Suprapubic skin (tissue), 4 donors: ENCODE results near the gene OTULINL. TPM values are rescaled to one million over a fixed set of nuclear protein-coding genes. Genes with fewer than 3 reads are reported as not detected.

Experiments used
- DNase-seq, 2 donors: peaks; one replicate each; pipeline ENCODE4 v3.0.0-alpha.2; 2019; ENCODE audit warnings: low spot score in 2 of 2
- H3K27ac ChIP-seq: fragments of 200-600 bp; sonication (generic); one replicate; pipeline ENCODE4 v1.5.1; 2019
- H3K27me3 ChIP-seq: fragments of 200-600 bp; sonication (generic); one replicate; pipeline ENCODE4 v1.5.1; 2019
- H3K36me3 ChIP-seq: fragments of 200-600 bp; sonication (generic); one replicate; pipeline ENCODE4 v1.5.1; 2019
- H3K4me1 ChIP-seq: fragments of 200-600 bp; sonication (generic); one replicate; pipeline ENCODE4 v1.5.1; 2019
- H3K4me3 ChIP-seq: fragments of 200-600 bp; sonication (generic); one replicate; pipeline ENCODE4 v1.5.1; 2019; ENCODE audit warnings: mild to moderate bottlenecking
- H3K9me3 ChIP-seq: fragments of 200-600 bp; sonication (generic); one replicate; pipeline ENCODE4 v1.5.1; 2019
- CTCF ChIP-seq, 2 donors: fragments of 200-600 bp in 1 of 2; fragments of 450-650 bp in 1 of 2; sonication (generic) in 1 of 2; IDR thresholded peaks; one replicate each; pipeline ENCODE4 v1.5.1; 2016 to 2019; ENCODE audit warnings: antibody characterized with exemption in 2 of 2, mild to moderate bottlenecking in 1 of 2, moderate library complexity in 1 of 2
- EP300 ChIP-seq: sonication (generic); formaldehyde crosslinking; IDR thresholded peaks from one replicate; pipeline ENCODE4 v1.6.1; 2017; ENCODE audit warnings: antibody characterized with exemption
- POLR2A ChIP-seq, 2 donors: fragments of 450-650 bp; IDR thresholded peaks; one replicate each; pipeline ENCODE4 v1.6.1; 2017; ENCODE audit warnings: antibody characterized with exemption in 2 of 2, mild to moderate bottlenecking in 2 of 2, moderate library complexity in 2 of 2
- POLR2AphosphoS5 ChIP-seq, 3 donors: sonication (generic); formaldehyde crosslinking; IDR thresholded peaks; one replicate each; pipeline ENCODE4 v1.6.1; 2017; ENCODE audit warnings: antibody characterized with exemption in 3 of 3
- WGBS: methylation state at CpG from one replicate; pipeline ENCODE4 v1.1.5; 2018; 5-methylcytosine and 5-hydroxymethylcytosine counted together
- total RNA-seq, 4 donors: library from RNA; depleted of rRNA; stranded (reverse); fragments of >200 nt; gene quantifications; one replicate each; pipeline ENCODE4 v1.1.0, GENCODE V29; 2016

Gene OTULINL
- total RNA-seq, 4 donors from 2014 or later, result 1.1 to 3.3 (median 2.7) TPM

DNA sequence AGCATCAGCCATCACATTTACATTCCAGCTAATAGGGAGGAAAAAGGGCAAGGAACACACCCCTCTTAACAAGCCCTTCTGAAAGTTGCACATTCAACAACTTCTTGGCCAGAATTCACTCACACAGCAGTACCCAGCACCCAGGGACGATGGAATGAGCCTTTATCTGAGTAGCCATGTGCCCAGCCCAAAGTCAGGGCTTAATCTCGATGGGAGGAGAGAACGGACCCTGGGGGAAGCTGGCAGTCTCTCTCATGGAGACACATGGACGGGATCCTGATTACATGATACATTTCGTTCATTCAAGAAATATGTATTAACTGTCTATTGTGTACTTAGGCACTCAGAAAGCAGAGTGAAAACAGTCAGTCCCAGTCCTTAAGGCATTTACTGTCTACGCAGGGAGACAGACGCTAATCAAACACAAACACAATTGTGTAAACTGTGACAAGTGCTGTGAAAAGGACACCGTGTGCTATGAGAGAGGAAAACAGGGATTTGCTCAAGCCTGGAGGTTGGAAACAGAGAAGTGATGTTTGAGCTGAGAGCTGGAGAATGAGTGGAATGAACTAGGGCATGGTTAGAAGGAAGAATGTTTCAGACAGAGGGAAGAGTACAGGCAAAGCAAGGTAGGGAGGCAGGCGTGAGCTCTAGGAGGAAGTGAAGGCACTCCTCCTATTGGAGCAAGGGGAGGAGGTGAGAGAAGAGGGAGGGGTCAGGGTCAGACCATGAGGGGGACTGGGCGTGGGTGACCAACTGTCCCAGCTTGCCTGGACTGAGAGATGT is 7.4 kb downstream of the OTULINL start:
- H3K4me3 ChIP-seq, result no peak overlapping the region
- H3K9me3 ChIP-seq, result no peaks in the 10 kb centered on the region
- DNase-seq, result no peak
- H3K27me3 ChIP-seq, result no peaks in the 10 kb centered on the region
- no peaks in the 10 kb centered on the region for H3K4me1 ChIP-seq
- H3K27ac ChIP-seq, result no peak overlapping the region
- 82% methylated on average over 10 of the region's 10 CpGs for WGBS
- TF ChIP-seq POLR2A (IDR thresholded peaks at IDR 0.05) (no peak), POLR2AphosphoS5 (IDR thresholded peaks at IDR 0.05) (no peak), CTCF (IDR thresholded peaks at IDR 0.05) (no peak), EP300 (no peak)
- H3K36me3 ChIP-seq, result no peaks in the 10 kb centered on the region

DNA sequence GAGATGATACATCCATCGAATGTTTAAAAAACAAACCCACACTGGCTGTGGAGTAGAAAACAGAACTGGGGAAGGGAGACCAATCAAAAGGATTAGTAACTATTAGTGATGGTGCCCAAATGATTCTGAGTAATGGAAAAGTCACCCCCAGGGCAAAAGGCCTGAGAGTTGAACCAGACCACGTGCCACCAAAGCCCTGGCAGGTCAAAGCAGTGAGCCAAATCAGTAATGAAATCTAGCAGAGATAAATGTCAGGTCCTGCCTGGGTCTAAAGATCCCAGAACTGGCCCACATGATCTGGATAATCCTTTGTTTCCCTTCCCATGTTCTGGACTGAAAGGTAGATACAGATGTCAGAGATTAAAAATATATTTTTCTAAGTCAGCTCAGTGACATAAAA is 9.4 kb downstream of the OTULINL start:
- no peak for DNase-seq
- TF ChIP-seq CTCF (IDR thresholded peaks at IDR 0.05) (no peak), POLR2A (IDR thresholded peaks at IDR 0.05) (no peak), EP300 (no peak)
- 80% methylated on average over 2 of the region's 2 CpGs for WGBS
- H3K36me3 ChIP-seq, result no peaks in the 10 kb centered on the region
- no peaks in the 10 kb centered on the region for H3K9me3 ChIP-seq
- no peak overlapping the region for H3K27ac ChIP-seq
- H3K4me3 ChIP-seq, result no peak overlapping the region
- H3K27me3 ChIP-seq, result no peaks in the 10 kb centered on the region
- no peaks in the 10 kb centered on the region for H3K4me1 ChIP-seq

- Histone ChIP-seq H3K4me1 (no peaks in the 10 kb centered on the region), H3K36me3 (no peaks in the 10 kb centered on the region), H3K4me3 (no peak overlapping the region), H3K27me3 (no peaks in the 10 kb centered on the region), H3K27ac (no peak overlapping the region), H3K9me3 (no peaks in the 10 kb centered on the region)
- DNase-seq, result no peak
- 79% methylated on average over 2 of the region's 2 CpGs for WGBS
- TF ChIP-seq CTCF (IDR thresholded peaks at IDR 0.05) (no peak), POLR2A (IDR thresholded peaks at IDR 0.05) (no peak)
Measured at GRCh38 chr5:14591548-14591947, 10.0 kb downstream of the OTULINL start.

DNA sequence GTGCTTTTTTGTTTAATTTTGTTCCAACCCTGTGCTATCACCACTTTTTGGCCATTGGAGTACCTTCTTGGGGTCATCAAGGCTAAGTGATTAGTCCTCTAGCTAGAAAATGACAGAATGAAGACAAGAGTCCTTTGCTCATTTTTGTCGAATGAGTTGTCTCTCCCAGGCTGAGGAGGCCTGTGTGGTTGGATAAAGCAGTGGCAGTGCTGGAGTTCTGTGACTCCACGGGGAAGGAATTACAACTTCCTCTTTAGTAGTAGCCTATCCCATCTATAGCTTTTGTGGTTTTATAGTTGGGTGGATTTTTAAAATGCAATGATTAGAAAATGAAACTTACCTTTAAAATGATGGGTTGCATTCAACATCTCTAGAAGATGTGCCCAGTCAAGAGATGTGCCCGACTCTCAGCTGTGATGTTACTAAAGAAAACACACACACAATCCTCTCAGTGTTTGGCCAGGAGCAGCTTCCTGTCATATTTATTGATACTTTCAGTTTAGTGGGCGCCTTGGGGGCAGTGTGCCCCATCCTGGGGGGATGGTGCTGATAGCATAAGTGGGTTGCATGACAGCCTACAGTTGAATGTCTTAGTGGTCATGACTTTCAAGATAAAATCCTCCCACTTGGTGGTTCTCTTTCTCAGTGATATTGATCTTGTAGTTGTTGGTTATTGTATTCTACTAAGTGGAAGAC is 11.9 kb downstream of the OTULINL start:
- Histone ChIP-seq H3K4me1 (no peaks in the 10 kb centered on the region), H3K27me3 (no peaks in the 10 kb centered on the region), H3K9me3 (no peaks in the 10 kb centered on the region), H3K27ac (no peak overlapping the region), H3K4me3 (no peak overlapping the region), H3K36me3 (no peaks in the 10 kb centered on the region)
- no peak for DNase-seq
- TF ChIP-seq POLR2A (IDR thresholded peaks at IDR 0.05), result no peak
- TF ChIP-seq POLR2AphosphoS5 (IDR thresholded peaks at IDR 0.05), result no peak
- TF ChIP-seq CTCF (IDR thresholded peaks at IDR 0.05), result no peak
- no peak for TF ChIP-seq EP300
- WGBS, result 81% methylated on average over 4 of the region's 4 CpGs

GRCh38 chr5:14594378-14595074 is 12.9 kb downstream of the OTULINL start:
- no peaks in the 10 kb centered on the region for H3K36me3 ChIP-seq
- no peaks in the 10 kb centered on the region for H3K9me3 ChIP-seq
- DNase-seq, result no peak
- no peak overlapping the region for H3K4me3 ChIP-seq
- TF ChIP-seq POLR2AphosphoS5 (IDR thresholded peaks at IDR 0.05), result no peak
- no peak for TF ChIP-seq EP300
- TF ChIP-seq POLR2A (IDR thresholded peaks at IDR 0.05), result no peak
- no peak for TF ChIP-seq CTCF (IDR thresholded peaks at IDR 0.05)
- peak overlapping the region; percentile 39 for H3K27ac ChIP-seq
- WGBS, result 77% methylated on average over 4 of the region's 4 CpGs
- H3K4me1 ChIP-seq, result no peaks in the 10 kb centered on the region
- no peaks in the 10 kb centered on the region for H3K27me3 ChIP-seq
